ENCODE measurements around the gene KCNS3.
"Not testable (repeated sequence)": the region's sequence is repeated elsewhere in the genome, so short reads cannot be mapped to it uniquely, and the experiment has no call there.

KCNS3 gene

GRCh38 chr2:17958466-17959092 lies 80.1 kb downstream of the KCNS3 start:
- DNase-seq (ENCODE audit: extremely low spot score) = no peak
- CTCF ChIA-PET = no interaction called here
- TF ChIP-seq CTBP1 (IDR thresholded peaks at IDR 0.05; ENCODE audit: borderline replicate concordance) = no peak
- no peak for TF ChIP-seq FOXM1 (IDR thresholded peaks at IDR 0.05; ENCODE audit: borderline replicate concordance)
- no peak for TF ChIP-seq TARDBP (IDR thresholded peaks at IDR 0.05)
- TF ChIP-seq SUZ12 (IDR thresholded peaks at IDR 0.05) = no peak
- TF ChIP-seq NFRKB (IDR thresholded peaks at IDR 0.05) = no peak
- TF ChIP-seq ZNF384 (IDR thresholded peaks at IDR 0.05) = no peak
- POLR2A ChIA-PET = no interaction called here

GRCh38 chr2:17959356-17959755 lies 80.9 kb downstream of the KCNS3 start:
- DNase-seq (ENCODE audit: extremely low spot score) = no peak
- POLR2A ChIA-PET = no interaction called here
- TF ChIP-seq SP1 (IDR thresholded peaks at IDR 0.05) (no peak), TARDBP (IDR thresholded peaks at IDR 0.05) (no peak), SUZ12 (IDR thresholded peaks at IDR 0.05) (no peak)
- CTCF ChIA-PET = no interaction called here

DNA sequence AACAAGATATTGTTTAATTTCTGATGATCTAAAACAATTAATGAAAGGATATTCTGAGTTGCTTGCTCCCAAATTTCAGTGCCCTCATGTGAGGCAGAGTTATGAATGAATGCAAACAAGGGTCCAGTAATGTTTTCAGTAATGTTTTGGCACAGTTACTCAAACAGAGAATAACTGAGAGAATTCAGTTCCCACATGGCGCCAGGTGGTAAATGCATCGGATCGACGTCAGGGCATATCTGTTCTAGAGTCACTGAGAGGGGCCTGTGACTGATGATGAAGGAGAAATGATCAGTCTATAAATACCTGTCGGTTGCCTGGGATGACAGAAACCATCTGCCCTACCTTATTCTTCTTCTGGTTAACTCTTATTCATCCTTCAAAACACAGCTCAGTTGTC lies 81.4 kb downstream of the KCNS3 start:
- TF ChIP-seq ARNT (IDR thresholded peaks at IDR 0.05) = no peak
- no peak for TF ChIP-seq ZNF384 (IDR thresholded peaks at IDR 0.05)
- no peak for TF ChIP-seq HDGF (IDR thresholded peaks at IDR 0.05; ENCODE audit: borderline replicate concordance)
- TF ChIP-seq BHLHE40 (IDR thresholded peaks at IDR 0.05; ENCODE audit: borderline replicate concordance) = no peak
- TF ChIP-seq FOXM1 (IDR thresholded peaks at IDR 0.05; ENCODE audit: borderline replicate concordance) = no peak
- no peak for TF ChIP-seq FOXK2 (IDR thresholded peaks at IDR 0.05)
- no peak for TF ChIP-seq SP1 (IDR thresholded peaks at IDR 0.05)
- no peak for TF ChIP-seq SUZ12 (IDR thresholded peaks at IDR 0.05)
- no peak for TF ChIP-seq LEF1 (IDR thresholded peaks at IDR 0.05; ENCODE audit: borderline replicate concordance)
- no peak for TF ChIP-seq L3MBTL2 (conservative IDR thresholded peaks at IDR 0.05)
- no peak for TF ChIP-seq NFRKB (IDR thresholded peaks at IDR 0.05)
- TF ChIP-seq, protein P1, sequence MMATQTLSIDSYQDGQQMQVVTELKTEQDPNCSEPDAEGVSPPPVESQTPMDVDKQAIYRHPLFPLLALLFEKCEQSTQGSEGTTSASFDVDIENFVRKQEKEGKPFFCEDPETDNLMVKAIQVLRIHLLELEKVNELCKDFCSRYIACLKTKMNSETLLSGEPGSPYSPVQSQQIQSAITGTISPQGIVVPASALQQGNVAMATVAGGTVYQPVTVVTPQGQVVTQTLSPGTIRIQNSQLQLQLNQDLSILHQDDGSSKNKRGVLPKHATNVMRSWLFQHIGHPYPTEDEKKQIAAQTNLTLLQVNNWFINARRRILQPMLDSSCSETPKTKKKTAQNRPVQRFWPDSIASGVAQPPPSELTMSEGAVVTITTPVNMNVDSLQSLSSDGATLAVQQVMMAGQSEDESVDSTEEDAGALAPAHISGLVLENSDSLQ (IDR thresholded peaks at IDR 0.05) = no peak
- TF ChIP-seq ELF4 (IDR thresholded peaks at IDR 0.05) = no peak
- TF ChIP-seq FOXA1 (IDR thresholded peaks at IDR 0.05) = no peak
- no peak for TF ChIP-seq TARDBP (IDR thresholded peaks at IDR 0.05)
- DNase-seq (ENCODE audit: extremely low spot score) = no peak
- ChIA-PET POLR2A (no interaction called here), CTCF (no interaction called here)

DNA sequence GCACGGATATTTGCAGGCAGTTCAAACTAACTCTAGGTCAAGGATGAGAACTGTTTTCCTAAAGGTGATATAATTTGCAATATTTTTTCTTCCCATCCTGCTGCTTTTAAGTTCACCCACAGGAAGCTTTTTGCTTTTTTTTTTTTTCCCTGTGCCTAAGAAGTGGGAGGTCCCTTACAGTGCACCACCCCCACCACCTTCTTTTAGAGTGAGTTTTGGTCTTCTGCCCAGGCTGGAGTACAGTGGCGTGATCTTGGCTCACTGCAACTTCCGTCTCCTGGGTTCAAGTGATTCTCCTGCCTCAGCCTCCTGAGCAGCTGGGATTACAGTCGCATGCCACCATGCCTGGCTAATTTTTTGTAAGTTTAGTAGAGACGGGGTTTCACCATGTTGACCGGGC lies 82.5 kb downstream of the KCNS3 start:
- DNase-seq (ENCODE audit: extremely low spot score) = no peak
- CTCF ChIA-PET = no interaction called here
- POLR2A ChIA-PET = no interaction called here
- TF ChIP-seq BHLHE40 (IDR thresholded peaks at IDR 0.05; ENCODE audit: borderline replicate concordance) (no peak), LEF1 (IDR thresholded peaks at IDR 0.05; ENCODE audit: borderline replicate concordance) (no peak), L3MBTL2 (conservative IDR thresholded peaks at IDR 0.05) (no peak), SP1 (IDR thresholded peaks at IDR 0.05) (no peak)

GRCh38 chr2:17961789-17962188 lies 83.3 kb downstream of the KCNS3 start:
- TF ChIP-seq FOXK2 (IDR thresholded peaks at IDR 0.05) (no peak), HDGF (IDR thresholded peaks at IDR 0.05; ENCODE audit: borderline replicate concordance) (no peak)
- DNase-seq (ENCODE audit: extremely low spot score) = no peak
- ChIA-PET CTCF (no interaction called here), POLR2A (no interaction called here)

GRCh38 chr2:17962876-17963275 lies 84.4 kb downstream of the KCNS3 start:
- no peak for TF ChIP-seq SP1 (IDR thresholded peaks at IDR 0.05)
- TF ChIP-seq FOXM1 (IDR thresholded peaks at IDR 0.05; ENCODE audit: borderline replicate concordance) = no peak
- TF ChIP-seq FOXA1 (IDR thresholded peaks at IDR 0.05) = no peak
- no peak for TF ChIP-seq FOXK2 (IDR thresholded peaks at IDR 0.05)
- no peak for TF ChIP-seq TARDBP (IDR thresholded peaks at IDR 0.05)
- no peak for TF ChIP-seq ARNT (IDR thresholded peaks at IDR 0.05)
- TF ChIP-seq BHLHE40 (IDR thresholded peaks at IDR 0.05; ENCODE audit: borderline replicate concordance) = no peak
- TF ChIP-seq NFRKB (IDR thresholded peaks at IDR 0.05) = no peak
- no peak for TF ChIP-seq SUZ12 (IDR thresholded peaks at IDR 0.05)
- TF ChIP-seq ELF4 (IDR thresholded peaks at IDR 0.05) = no peak
- no peak for TF ChIP-seq CTBP1 (IDR thresholded peaks at IDR 0.05; ENCODE audit: borderline replicate concordance)
- TF ChIP-seq, protein P1 (IDR thresholded peaks at IDR 0.05) = no peak
- no peak for TF ChIP-seq L3MBTL2 (conservative IDR thresholded peaks at IDR 0.05)
- TF ChIP-seq LEF1 (IDR thresholded peaks at IDR 0.05; ENCODE audit: borderline replicate concordance) = no peak
- POLR2A ChIA-PET = no interaction called here
- CTCF ChIA-PET = no interaction called here
- DNase-seq (ENCODE audit: extremely low spot score) = no peak

GRCh38 chr2:17963571-17963970 lies 85.1 kb downstream of the KCNS3 start:
- POLR2A ChIA-PET; CTCF ChIA-PET; DNase-seq (ENCODE audit: extremely low spot score): not testable (repeated sequence)

- no peak for DNase-seq (ENCODE audit: extremely low spot score)
- ChIA-PET CTCF (no interaction called here), POLR2A (no interaction called here)
- TF ChIP-seq LEF1 (IDR thresholded peaks at IDR 0.05; ENCODE audit: borderline replicate concordance) = no peak
- TF ChIP-seq SP1 (IDR thresholded peaks at IDR 0.05) = no peak
- TF ChIP-seq, protein P1 (IDR thresholded peaks at IDR 0.05) = no peak
- no peak for TF ChIP-seq HDGF (IDR thresholded peaks at IDR 0.05; ENCODE audit: borderline replicate concordance)
- TF ChIP-seq ZNF384 (IDR thresholded peaks at IDR 0.05) = no peak
- no peak for TF ChIP-seq CTBP1 (IDR thresholded peaks at IDR 0.05; ENCODE audit: borderline replicate concordance)
- no peak for TF ChIP-seq SUZ12 (IDR thresholded peaks at IDR 0.05)
- TF ChIP-seq TARDBP (IDR thresholded peaks at IDR 0.05) = no peak
- no peak for TF ChIP-seq L3MBTL2 (conservative IDR thresholded peaks at IDR 0.05)
- no peak for TF ChIP-seq ARNT (IDR thresholded peaks at IDR 0.05)
- TF ChIP-seq FOXK2 (IDR thresholded peaks at IDR 0.05) = no peak
- no peak for TF ChIP-seq BHLHE40 (IDR thresholded peaks at IDR 0.05; ENCODE audit: borderline replicate concordance)
- TF ChIP-seq ELF4 (IDR thresholded peaks at IDR 0.05) = no peak
- no peak for TF ChIP-seq NFRKB (IDR thresholded peaks at IDR 0.05)
- no peak for TF ChIP-seq FOXA1 (IDR thresholded peaks at IDR 0.05)
- TF ChIP-seq FOXM1 (IDR thresholded peaks at IDR 0.05; ENCODE audit: borderline replicate concordance) = no peak
Observed at GRCh38 chr2:17965196-17965595, 86.7 kb downstream of the KCNS3 start.

Measured in HEK293T (cell line).